MCF 10A (cell line): Measurements from ENCODE around the gene VPS13C. TPM values are rescaled to one million over a fixed set of nuclear protein-coding genes. Genes with fewer than 3 reads are reported as not detected.
A peak's percentile ranks its signal among the peaks of the same experiment; 100 is the strongest.
"Not testable (repeated sequence)": the region's sequence is repeated elsewhere in the genome, so short reads cannot be mapped to it uniquely, and the experiment has no call there.

Source experiments
- BruUV-seq: library from RNA; stranded (reverse); fragments of 400-500 nt; replicated peaks from 2 replicates; lab custom pipeline; 2021; lab: Mats Ljungman, UMichigan
- CTCF ChIA-PET: fragments of 300-600 bp; sonication (Branson Sonifier 250); formaldehyde crosslinking; extraction: SDS; loops from one replicate; lab custom pipeline; 2021; ENCODE audit warnings: antibody characterized with exemption, inconsistent platforms; lab: Yijun Ruan, JAX
- POLR2A ChIA-PET: fragments of 300-600, 350-650 bp; sonication (Branson Sonifier 250); formaldehyde crosslinking; extraction: SDS; loops from one replicate; lab custom pipeline; 2020; ENCODE audit warnings: antibody characterized with exemption, inconsistent platforms; lab: Yijun Ruan, JAX
- DNase-seq: peaks from one replicate; pipeline ENCODE4 v3.0.0-alpha.2; 2018; ENCODE audit not compliant: unreplicated experiment
- H3K27ac Mint-ChIP-seq: one replicate; pipeline ENCODE4 v1.8.0; 2022; ENCODE audit warnings: mild to moderate bottlenecking, low read depth, mixed read lengths; ENCODE audit not compliant: unreplicated experiment
- H3K27me3 Mint-ChIP-seq: one replicate; pipeline ENCODE4 v1.8.0; 2022; ENCODE audit warnings: mixed read lengths; ENCODE audit not compliant: insufficient read depth, unreplicated experiment
- H3K36me3 Mint-ChIP-seq: one replicate; pipeline ENCODE4 v1.8.0; 2022; ENCODE audit warnings: mild to moderate bottlenecking, moderate library complexity, mixed read lengths; ENCODE audit not compliant: insufficient read depth, unreplicated experiment
- H3K4me1 Mint-ChIP-seq: one replicate; pipeline ENCODE4 v1.8.0; 2022; ENCODE audit warnings: mixed read lengths; ENCODE audit not compliant: insufficient read depth, unreplicated experiment
- H3K4me3 Mint-ChIP-seq: one replicate; pipeline ENCODE4 v1.8.0; 2022; ENCODE audit warnings: mild to moderate bottlenecking, moderate library complexity, mixed read lengths; ENCODE audit not compliant: unreplicated experiment
- H3K9me3 Mint-ChIP-seq: one replicate; pipeline ENCODE4 v1.8.0; 2022; ENCODE audit warnings: mixed read lengths; ENCODE audit not compliant: unreplicated experiment
- CTCF ChIP-seq: fragments of 200-600 bp; IDR thresholded peaks from one replicate; pipeline ENCODE4 v1.8.0; 2022; ENCODE audit warnings: antibody characterized with exemption, mild to moderate bottlenecking; ENCODE audit not compliant: unreplicated experiment
- intact Hi-C: fragments of 100-400 bp; cut with micrococcal nuclease; formaldehyde crosslinking; loops from 2 replicates; pipeline ENCODE4 v1.14.1; 2022
- total RNA-seq: library from RNA; stranded (reverse); gene quantifications from 2 replicates; pipeline ENCODE4 v1.2.3, GENCODE V29; 2022

The VPS13C gene
- total RNA-seq, 1 experiment from 2014 or later: 47.4 TPM

GRCh38 chr15:62021991-62022600 is 38.2 kb downstream of the VPS13C start:
- H3K36me3 Mint-ChIP-seq: peaks cover 41% of the 10 kb centered on the region
- CTCF ChIA-PET: interaction anchor here (0.7 to 1.1 kb wide), 2 partner anchors 12 to 54 kb away, joined by 3 read pairs; no protein-coding TSS in a partner anchor
- no peaks in the 10 kb centered on the region for H3K9me3 Mint-ChIP-seq
- no peaks in the 10 kb centered on the region for H3K4me1 Mint-ChIP-seq
- peak; percentile 29 for TF ChIP-seq CTCF
- H3K4me3 Mint-ChIP-seq: no peak overlapping the region
- no peaks in the 10 kb centered on the region for H3K27me3 Mint-ChIP-seq
- peak; percentile 14 for DNase-seq
- POLR2A ChIA-PET: interaction anchor here (1.1 to 1.6 kb wide), 2 partner anchors 12 to 38 kb away, joined by 3 to 7 read pairs; partner anchors contain the start of gene VPS13C
- no TSS peak for BruUV-seq
- no peak overlapping the region for H3K27ac Mint-ChIP-seq
- intact Hi-C loops: no loop called here

GRCh38 chr15:62020576-62021160 is 39.6 kb downstream of the VPS13C start:
- peaks cover 37% of the 10 kb centered on the region for H3K36me3 Mint-ChIP-seq
- BruUV-seq: no TSS peak
- TF ChIP-seq CTCF: no peak
- ChIA-PET POLR2A (no interaction called here), CTCF (no interaction called here)
- intact Hi-C loops: no loop called here
- no peak overlapping the region for H3K27ac Mint-ChIP-seq
- no peak for DNase-seq
- H3K4me3 Mint-ChIP-seq: no peak overlapping the region
- H3K4me1 Mint-ChIP-seq: no peaks in the 10 kb centered on the region
- no peaks in the 10 kb centered on the region for H3K27me3 Mint-ChIP-seq
- no peaks in the 10 kb centered on the region for H3K9me3 Mint-ChIP-seq

DNA sequence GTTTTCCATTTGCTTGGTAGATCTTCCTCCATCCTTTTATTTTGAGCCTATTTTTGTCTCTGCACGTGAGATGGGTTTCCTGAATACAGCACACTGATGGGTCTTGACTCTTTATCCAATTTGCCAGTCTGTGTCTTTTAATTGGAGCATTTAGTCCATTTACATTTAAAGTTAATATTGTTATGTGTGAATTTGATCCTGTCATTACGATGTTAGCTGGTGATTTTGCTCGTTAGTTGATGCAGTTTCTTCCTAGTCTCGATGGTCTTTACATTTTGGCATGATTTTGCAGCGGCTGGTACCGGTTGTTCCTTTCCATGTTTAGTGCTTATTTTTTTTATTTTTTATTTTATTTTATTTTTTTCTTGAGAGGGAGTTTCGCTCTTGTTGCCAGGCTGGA is 54.9 kb downstream of the VPS13C start:
- POLR2A ChIA-PET, H3K27me3 Mint-ChIP-seq, intact Hi-C loops, H3K4me1 Mint-ChIP-seq, H3K4me3 Mint-ChIP-seq, H3K27ac Mint-ChIP-seq, DNase-seq, H3K9me3 Mint-ChIP-seq, BruUV-seq, CTCF ChIA-PET: not testable (repeated sequence)
- H3K36me3 Mint-ChIP-seq: peaks cover 34% of the 10 kb centered on the region

DNA sequence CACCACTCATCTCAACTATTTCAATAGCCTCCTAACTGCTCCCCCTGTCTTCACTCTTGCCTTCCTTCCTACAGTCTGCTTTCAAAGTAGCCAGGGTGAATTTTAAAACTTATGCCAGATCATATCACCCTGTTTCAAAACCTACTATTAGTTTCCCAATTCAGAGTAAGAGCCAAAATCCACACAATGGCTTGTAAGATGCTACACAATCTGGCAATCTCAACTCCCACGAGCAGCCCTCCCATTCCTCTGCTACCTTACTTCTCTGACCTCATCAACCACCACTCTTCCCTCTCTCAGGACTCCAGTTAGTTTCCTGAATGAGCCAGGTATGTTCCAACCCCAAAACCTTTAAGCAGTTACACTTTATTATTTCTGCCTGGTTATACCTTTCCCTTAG is 62.5 kb downstream of the VPS13C start:
- Mint-ChIP-seq H3K36me3 (peaks cover 20% of the 10 kb centered on the region), H3K4me1 (peaks cover 9% of the 10 kb centered on the region), H3K4me3 (no peak overlapping the region), H3K27me3 (no peaks in the 10 kb centered on the region), H3K9me3 (no peaks in the 10 kb centered on the region), H3K27ac (no peak overlapping the region)
- intact Hi-C loops: no loop called here
- peak; percentile 20 for DNase-seq
- no peak for TF ChIP-seq CTCF
- ChIA-PET CTCF (interaction anchor here (0.6 kb wide), 1 partner anchor 12 kb away, joined by 3 read pairs; no protein-coding TSS in a partner anchor), POLR2A (no interaction called here)
- no TSS peak for BruUV-seq
